Stomach (tissue), 9 donors: Measurements from ENCODE around the gene CDRT15. TPM values are rescaled to one million over a fixed set of nuclear protein-coding genes. Genes with fewer than 3 reads are reported as not detected.
A peak's percentile ranks its signal among the peaks of the same experiment; 100 is the strongest.

Source experiments
- DNase-seq, 2 donors: peaks; one replicate each; pipeline versions ENCODE4 v3.0.0 to v3.0.0-alpha.2; 2013 to 2019
- H3K27ac ChIP-seq, 5 donors: fragments of 200-600 bp in 4 of 5; sonication (generic) in 4 of 5; one replicate each; pipeline ENCODE4 v1.5.1; 2013 to 2019; ENCODE audit warnings: mild to moderate bottlenecking in 1 of 5, moderate library complexity in 1 of 5
- H3K27me3 ChIP-seq, 3 donors: fragments of 200-600 bp; sonication (generic); one replicate each; pipeline ENCODE4 v1.5.1; 2017 to 2019; ENCODE audit warnings: mixed run types in 1 of 3
- H3K36me3 ChIP-seq, 4 donors: fragments of 200-600 bp; sonication (generic); 1 replicate in 3 of 4; 2 replicates in 1 of 4; pipeline ENCODE4 v1.5.1; 2016 to 2019
- H3K4me1 ChIP-seq, 4 donors: fragments of 200-600 bp; sonication (generic); one replicate each; pipeline ENCODE4 v1.5.1; 2016 to 2019
- H3K4me3 ChIP-seq, 4 donors: fragments of 200-600 bp; sonication (generic) in 3 of 4; one replicate each; pipeline ENCODE4 v1.5.1; 2016 to 2019; ENCODE audit warnings: mild to moderate bottlenecking in 1 of 4
- H3K9me3 ChIP-seq, 4 donors: fragments of 200-600 bp; sonication (generic); one replicate each; pipeline ENCODE4 v1.5.1; 2016 to 2019
- CTCF ChIP-seq, 7 experiments: fragments of 450-650 bp in 4 of 7; fragments of 200-600 bp in 3 of 7; sonication (generic) in 3 of 7; IDR thresholded peaks; one replicate each; pipeline ENCODE4 v1.5.1; 2016 to 2019; ENCODE audit warnings: antibody characterized with exemption in 7 of 7, control low read depth in 2 of 7, mild to moderate bottlenecking in 1 of 7
- EP300 ChIP-seq: sonication (generic); formaldehyde crosslinking; IDR thresholded peaks from one replicate; pipeline ENCODE4 v1.6.1; 2017; ENCODE audit warnings: antibody characterized with exemption
- POLR2A ChIP-seq, 4 donors: fragments of 450-650 bp; IDR thresholded peaks; one replicate each; pipeline ENCODE4 v1.6.1; 2016; ENCODE audit warnings: antibody characterized with exemption in 4 of 4, control low read depth in 2 of 4, mild to moderate bottlenecking in 1 of 4, moderate library complexity in 1 of 4
- POLR2AphosphoS5 ChIP-seq, 3 donors: sonication (generic); formaldehyde crosslinking; IDR thresholded peaks; one replicate each; pipeline ENCODE4 v1.6.1; 2016; ENCODE audit warnings: antibody characterized with exemption in 3 of 3
- WGBS, 5 donors: extraction: QIAGEN DNeasy Blood & Tissue Kit in 3 of 5; methylation state at CpG; one replicate each; pipeline versions ENCODE4 v1.1.5 to v1.1.7; 2013 to 2018; 5-methylcytosine and 5-hydroxymethylcytosine counted together
- intact Hi-C: fragments of 100-400 bp; cut with DNase I; formaldehyde crosslinking; loops from one replicate; pipeline ENCODE4 v1.15.1; 2023; ENCODE audit warnings: low total_unique reads
- polyA plus RNA-seq, 3 donors: library from polyadenylated mRNA; stranded (reverse); fragments of 200-250 nt; gene quantifications; one replicate each; pipeline ENCODE4 v1.2.3, GENCODE V29; 2013
- total RNA-seq, 5 donors: library from RNA; depleted of rRNA; stranded (reverse); fragments of >200 nt; gene quantifications; one replicate each; pipeline versions ENCODE4 v1.1.0 to v1.2.3, GENCODE V29; 2014 to 2016
- donor health status: healthy with polysubstance abuse.
- donor health status: Bipolar disorder and iron deficiency.
- donor health status: healthy.

The CDRT15 gene
- total and polyA plus RNA-seq, 8 donors = not detected

DNA sequence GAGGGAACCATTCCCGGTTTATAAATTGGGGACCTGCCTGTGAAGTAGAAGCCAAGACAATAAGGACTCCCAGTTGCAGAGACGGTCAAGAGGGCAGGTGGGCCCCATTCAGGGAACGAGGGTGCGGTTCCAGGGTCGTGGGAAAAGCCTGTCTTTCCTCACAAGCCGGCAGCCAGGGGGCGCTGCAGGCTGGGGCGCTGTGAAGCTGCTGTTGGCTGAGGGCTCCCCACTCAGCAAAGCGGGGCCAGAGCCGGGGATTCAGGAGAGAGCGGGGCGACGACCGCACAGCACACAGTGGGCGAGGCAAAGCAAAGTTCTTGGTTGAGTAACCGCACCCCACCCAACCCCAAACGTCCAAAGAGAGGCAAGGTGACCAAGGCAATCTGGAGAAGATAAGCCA lies 24.9 kb downstream of the CDRT15 start:
- H3K27me3 ChIP-seq = no peaks in the 10 kb centered on the region
- WGBS, 5 donors = 34 to 52% (median 36%) methylated on average over 16 to 17 of the region's 17 CpGs
- H3K9me3 ChIP-seq = no peaks in the 10 kb centered on the region
- H3K36me3 ChIP-seq = peaks cover 3 to 28% (median 22%) of the 10 kb centered on the region in 4 donors
- no peak overlapping the region for H3K27ac ChIP-seq
- intact Hi-C loops = no loop called here
- TF ChIP-seq POLR2A (IDR thresholded peaks at IDR 0.05) (no peak), CTCF (IDR thresholded peaks at IDR 0.05) (peak in 5 of 7 experiments; percentile 33 to 69 (median 50)), POLR2AphosphoS5 (IDR thresholded peaks at IDR 0.05) (no peak)
- DNase-seq = peak; percentile 57 to 67
- peaks cover 2 to 19% (median 5%) of the 10 kb centered on the region in 4 donors for H3K4me1 ChIP-seq
- no peak overlapping the region for H3K4me3 ChIP-seq

- H3K36me3 ChIP-seq = peaks cover 5 to 34% (median 25%) of the 10 kb centered on the region in 4 donors
- intact Hi-C loops = no loop called here
- H3K27me3 ChIP-seq = no peaks in the 10 kb centered on the region
- no peak overlapping the region for H3K27ac ChIP-seq
- peaks cover 7 to 24% (median 9%) of the 10 kb centered on the region in 4 donors for H3K4me1 ChIP-seq
- TF ChIP-seq POLR2A (IDR thresholded peaks at IDR 0.05) (no peak), POLR2AphosphoS5 (IDR thresholded peaks at IDR 0.05) (no peak), EP300 (no peak), CTCF (IDR thresholded peaks at IDR 0.05) (no peak)
- WGBS, 5 donors = 74 to 84% (median 82%) methylated on average over 4 of the region's 4 CpGs
- no peak for DNase-seq
- no peaks in the 10 kb centered on the region for H3K9me3 ChIP-seq
- no peak overlapping the region for H3K4me3 ChIP-seq
Observed at GRCh38 chr17:14211246-14211645, 25.4 kb downstream of the CDRT15 start.

GRCh38 chr17:14209215-14209614 lies 27.4 kb downstream of the CDRT15 start:
- peaks cover 16 to 38% (median 19%) of the 10 kb centered on the region in 4 donors for H3K4me1 ChIP-seq
- DNase-seq = no peak
- 68 to 76% (median 73%) methylated on average over 3 of the region's 3 CpGs for WGBS, 5 donors
- TF ChIP-seq POLR2AphosphoS5 (IDR thresholded peaks at IDR 0.05) = no peak
- TF ChIP-seq POLR2A (IDR thresholded peaks at IDR 0.05) = no peak
- no peak for TF ChIP-seq EP300
- no peak for TF ChIP-seq CTCF (IDR thresholded peaks at IDR 0.05)
- peaks cover 5 to 37% (median 25%) of the 10 kb centered on the region in 4 donors for H3K36me3 ChIP-seq
- H3K9me3 ChIP-seq = no peaks in the 10 kb centered on the region
- H3K27me3 ChIP-seq = no peaks in the 10 kb centered on the region
- H3K4me3 ChIP-seq = no peak overlapping the region
- no peak overlapping the region for H3K27ac ChIP-seq
- intact Hi-C loops = no loop called here

DNA sequence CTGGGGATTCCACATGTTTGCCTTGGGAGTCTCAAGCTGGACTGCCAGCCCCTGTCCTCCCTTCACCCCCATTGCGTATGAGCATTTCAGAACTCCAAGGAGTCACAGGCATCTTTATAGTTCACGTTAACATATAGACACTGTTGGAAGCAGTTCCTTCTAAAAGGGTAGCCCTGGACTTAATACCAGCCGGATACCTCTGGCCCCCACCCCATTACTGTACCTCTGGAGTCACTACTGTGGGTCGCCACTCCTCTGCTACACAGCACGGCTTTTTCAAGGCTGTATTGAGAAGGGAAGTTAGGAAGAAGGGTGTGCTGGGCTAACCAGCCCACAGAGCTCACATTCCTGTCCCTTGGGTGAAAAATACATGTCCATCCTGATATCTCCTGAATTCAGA lies 28.9 kb downstream of the CDRT15 start:
- Histone ChIP-seq H3K9me3 (no peaks in the 10 kb centered on the region), H3K4me3 (no peak overlapping the region), H3K27me3 (no peaks in the 10 kb centered on the region), H3K36me3 (peaks cover 5 to 37% (median 25%) of the 10 kb centered on the region in 4 donors), H3K4me1 (peaks cover 16 to 46% (median 23%) of the 10 kb centered on the region in 4 donors), H3K27ac (no peak overlapping the region)
- intact Hi-C loops = no loop called here
- DNase-seq = no peak
- 96 to 100% (median 98%) methylated on average over 5 of the region's 5 CpGs for WGBS, 5 donors
- no peak for TF ChIP-seq CTCF (IDR thresholded peaks at IDR 0.05)
- TF ChIP-seq EP300 = no peak
- TF ChIP-seq POLR2AphosphoS5 (IDR thresholded peaks at IDR 0.05) = no peak
- no peak for TF ChIP-seq POLR2A (IDR thresholded peaks at IDR 0.05)
